Measurements from ENCODE around the gene NOBOX. TPM values are rescaled to one million over a fixed set of nuclear protein-coding genes. Genes with fewer than 3 reads are reported as not detected.

The NOBOX gene
- total RNA-seq, 1 donor from 2014 or later: not detected

DNA sequence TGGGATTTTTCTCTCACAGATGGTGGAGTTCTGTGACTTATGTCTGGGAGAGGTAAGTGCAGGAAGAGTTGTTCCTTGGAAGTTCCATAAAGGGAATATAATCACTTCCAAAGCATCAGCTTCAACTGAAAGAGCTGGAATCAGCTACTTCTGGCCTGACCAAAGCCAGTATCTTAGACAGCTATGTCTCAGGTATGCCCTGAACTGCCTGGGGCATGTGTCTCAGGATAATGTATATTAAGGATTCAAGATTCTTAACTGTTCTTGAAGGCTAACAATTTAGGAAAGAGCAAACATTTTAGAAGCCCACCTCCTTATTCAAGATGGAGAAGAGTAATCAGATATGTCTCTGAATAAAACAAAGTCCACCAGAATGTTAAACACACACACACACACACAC, 12.4 kb upstream of the NOBOX start:
- TF ChIP-seq, protein P1, sequence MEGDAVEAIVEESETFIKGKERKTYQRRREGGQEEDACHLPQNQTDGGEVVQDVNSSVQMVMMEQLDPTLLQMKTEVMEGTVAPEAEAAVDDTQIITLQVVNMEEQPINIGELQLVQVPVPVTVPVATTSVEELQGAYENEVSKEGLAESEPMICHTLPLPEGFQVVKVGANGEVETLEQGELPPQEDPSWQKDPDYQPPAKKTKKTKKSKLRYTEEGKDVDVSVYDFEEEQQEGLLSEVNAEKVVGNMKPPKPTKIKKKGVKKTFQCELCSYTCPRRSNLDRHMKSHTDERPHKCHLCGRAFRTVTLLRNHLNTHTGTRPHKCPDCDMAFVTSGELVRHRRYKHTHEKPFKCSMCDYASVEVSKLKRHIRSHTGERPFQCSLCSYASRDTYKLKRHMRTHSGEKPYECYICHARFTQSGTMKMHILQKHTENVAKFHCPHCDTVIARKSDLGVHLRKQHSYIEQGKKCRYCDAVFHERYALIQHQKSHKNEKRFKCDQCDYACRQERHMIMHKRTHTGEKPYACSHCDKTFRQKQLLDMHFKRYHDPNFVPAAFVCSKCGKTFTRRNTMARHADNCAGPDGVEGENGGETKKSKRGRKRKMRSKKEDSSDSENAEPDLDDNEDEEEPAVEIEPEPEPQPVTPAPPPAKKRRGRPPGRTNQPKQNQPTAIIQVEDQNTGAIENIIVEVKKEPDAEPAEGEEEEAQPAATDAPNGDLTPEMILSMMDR (IDR thresholded peaks at IDR 0.05; ENCODE audit: unreplicated experiment): no peak
- Mint-ChIP-seq H3K4me3 (ENCODE audit: unreplicated experiment) (no peak overlapping the region), H3K27me3 (ENCODE audit: unreplicated experiment) (peaks cover 2% of the 10 kb centered on the region), H3K36me3 (ENCODE audit: low read depth, unreplicated experiment) (peaks cover 3% of the 10 kb centered on the region), H3K9me3 (ENCODE audit: unreplicated experiment) (peaks cover 5% of the 10 kb centered on the region), H3K4me1 (ENCODE audit: unreplicated experiment) (no peaks in the 10 kb centered on the region), H3K27ac (ENCODE audit: unreplicated experiment) (no peak overlapping the region)
- DNase-seq (ENCODE audit: low spot score): no peak

DNA sequence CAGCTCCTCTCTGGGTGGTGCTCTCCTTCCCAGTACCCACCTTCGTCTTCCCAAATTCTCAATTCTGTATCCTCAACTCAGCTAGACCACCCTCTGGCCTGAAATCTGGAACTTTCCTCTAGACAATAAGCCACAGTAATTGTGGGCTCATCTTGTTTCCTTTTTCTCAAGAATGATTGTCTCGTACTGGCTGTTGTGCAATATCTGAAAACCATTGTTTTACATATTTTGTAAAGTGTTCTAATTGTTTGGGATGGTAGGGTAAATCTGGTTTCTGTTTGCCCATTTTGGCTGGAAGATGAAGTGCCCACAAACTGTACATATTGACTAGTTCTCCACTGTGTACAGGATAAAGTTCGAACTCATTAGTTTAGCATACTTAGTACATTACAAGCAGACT, 11.3 kb upstream of the NOBOX start:
- no peak overlapping the region for H3K27ac Mint-ChIP-seq (ENCODE audit: unreplicated experiment)
- no peaks in the 10 kb centered on the region for H3K4me1 Mint-ChIP-seq (ENCODE audit: unreplicated experiment)
- no peak overlapping the region for H3K4me3 Mint-ChIP-seq (ENCODE audit: unreplicated experiment)
- TF ChIP-seq, protein P1 (IDR thresholded peaks at IDR 0.05; ENCODE audit: unreplicated experiment): no peak
- H3K36me3 Mint-ChIP-seq (ENCODE audit: low read depth, unreplicated experiment): peaks cover 3% of the 10 kb centered on the region
- no peak for DNase-seq (ENCODE audit: low spot score)
- peaks cover 2% of the 10 kb centered on the region for H3K27me3 Mint-ChIP-seq (ENCODE audit: unreplicated experiment)
- H3K9me3 Mint-ChIP-seq (ENCODE audit: unreplicated experiment): peaks cover 5% of the 10 kb centered on the region

GRCh38 chr7:144410441-144410840, 6.9 kb upstream of the NOBOX start:
- TF ChIP-seq, protein P1 (IDR thresholded peaks at IDR 0.05; ENCODE audit: unreplicated experiment): no peak
- no peak for DNase-seq (ENCODE audit: low spot score)
- Mint-ChIP-seq H3K9me3 (ENCODE audit: unreplicated experiment) (no peaks in the 10 kb centered on the region), H3K27ac (ENCODE audit: unreplicated experiment) (no peak overlapping the region), H3K27me3 (ENCODE audit: unreplicated experiment) (peaks cover 1% of the 10 kb centered on the region), H3K4me3 (ENCODE audit: unreplicated experiment) (no peak overlapping the region), H3K4me1 (ENCODE audit: unreplicated experiment) (no peaks in the 10 kb centered on the region), H3K36me3 (ENCODE audit: low read depth, unreplicated experiment) (no peaks in the 10 kb centered on the region)

- no peak for DNase-seq (ENCODE audit: low spot score)
- Mint-ChIP-seq H3K27ac (ENCODE audit: unreplicated experiment) (no peak overlapping the region), H3K36me3 (ENCODE audit: low read depth, unreplicated experiment) (no peaks in the 10 kb centered on the region), H3K4me1 (ENCODE audit: unreplicated experiment) (no peaks in the 10 kb centered on the region), H3K9me3 (ENCODE audit: unreplicated experiment) (no peaks in the 10 kb centered on the region), H3K27me3 (ENCODE audit: unreplicated experiment) (peaks cover 4% of the 10 kb centered on the region), H3K4me3 (ENCODE audit: unreplicated experiment) (no peak overlapping the region)
- TF ChIP-seq, protein P1 (IDR thresholded peaks at IDR 0.05; ENCODE audit: unreplicated experiment): no peak
Observed at GRCh38 chr7:144408121-144408520, 4.6 kb upstream of the NOBOX start.

DNA sequence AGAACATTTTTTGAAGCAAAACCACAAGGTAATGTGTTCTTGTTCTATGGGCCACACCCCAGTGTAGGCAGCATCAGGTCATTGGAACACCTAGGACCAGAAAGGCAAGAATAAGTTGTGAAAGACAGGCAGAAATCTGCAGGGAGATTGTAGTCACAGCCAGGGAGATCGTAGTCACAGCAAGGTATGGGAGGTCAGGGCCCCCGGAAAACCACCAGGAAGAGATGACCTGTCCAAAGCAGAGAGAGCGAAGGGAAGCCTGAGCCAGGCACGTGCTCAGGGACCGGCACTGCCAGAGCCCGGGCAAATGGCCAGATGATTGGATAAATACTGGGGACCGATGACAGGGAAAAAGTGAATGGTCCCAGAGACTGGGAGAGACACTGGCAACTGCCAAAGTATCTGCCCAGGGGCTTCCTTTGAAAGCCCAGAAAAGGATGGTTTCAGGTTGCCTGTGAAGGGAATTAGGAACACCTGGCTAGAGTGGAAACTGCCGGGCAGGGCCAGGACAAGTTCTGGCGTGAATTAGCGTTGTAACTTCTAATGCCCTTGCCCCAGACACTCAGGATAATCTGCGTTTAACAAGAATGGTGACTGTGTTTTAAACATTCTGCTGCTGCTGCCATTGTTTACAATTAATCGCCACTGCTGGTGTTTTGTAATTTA, 3.9 kb upstream of the NOBOX start:
- Mint-ChIP-seq H3K4me3 (ENCODE audit: unreplicated experiment) (no peak overlapping the region), H3K9me3 (ENCODE audit: unreplicated experiment) (no peaks in the 10 kb centered on the region), H3K4me1 (ENCODE audit: unreplicated experiment) (no peaks in the 10 kb centered on the region), H3K27ac (ENCODE audit: unreplicated experiment) (no peak overlapping the region), H3K27me3 (ENCODE audit: unreplicated experiment) (peaks cover 6% of the 10 kb centered on the region), H3K36me3 (ENCODE audit: low read depth, unreplicated experiment) (no peaks in the 10 kb centered on the region)
- TF ChIP-seq, protein P1 (IDR thresholded peaks at IDR 0.05; ENCODE audit: unreplicated experiment): no peak
- no peak for DNase-seq (ENCODE audit: low spot score)
